Fibroblast of peridontal ligament (primary cell): ENCODE results near the gene CDH11.

Experiments used
- DNase-seq: peaks from one replicate; pipeline ENCODE4 v3.0.0-alpha.2; 2010; ENCODE audit errors: extremely low read depth

Gene CDH11

DNA sequence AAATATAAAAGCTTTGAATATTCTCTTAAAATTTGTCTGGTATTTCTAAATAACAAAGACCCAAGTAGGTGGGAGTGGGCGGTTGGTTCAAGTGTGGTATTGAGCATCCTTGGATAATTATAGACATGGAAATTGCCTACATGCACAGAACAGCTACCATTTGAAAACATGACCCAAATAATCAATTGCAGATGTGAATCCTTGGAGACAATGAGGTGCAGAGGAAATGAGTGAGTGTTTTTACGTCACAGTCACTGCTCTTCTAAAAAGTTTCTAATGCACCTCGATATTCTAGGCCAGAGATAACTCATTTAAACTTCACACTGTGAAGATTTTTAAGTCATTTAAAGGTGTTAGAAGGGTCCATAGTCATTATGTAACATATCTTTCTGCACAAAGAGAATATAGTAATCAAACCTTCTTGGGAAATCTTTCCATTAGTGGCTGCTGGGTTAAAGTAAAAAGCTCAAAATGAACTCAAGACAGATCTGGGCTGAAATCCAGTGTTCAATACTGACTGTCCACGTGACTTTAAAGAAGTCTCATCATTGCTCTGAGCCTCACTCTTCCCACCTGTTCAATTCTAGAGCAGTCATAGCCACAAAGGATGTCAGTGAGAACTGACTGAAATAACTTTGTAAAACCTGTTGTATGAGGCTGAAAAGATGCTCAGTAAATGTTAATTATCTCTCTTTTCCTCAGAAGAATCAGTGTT, 144.5 kb downstream of the CDH11 start:
- peak; percentile 66 for DNase-seq

- peak; percentile 69 for DNase-seq
Observed at GRCh38 chr16:64975821-64976220, 146.0 kb downstream of the CDH11 start.

GRCh38 chr16:64974381-64974780, 147.5 kb downstream of the CDH11 start:
- no peak for DNase-seq

GRCh38 chr16:64973171-64973570, 148.7 kb downstream of the CDH11 start:
- DNase-seq, result no peak

GRCh38 chr16:64971171-64971570, 150.7 kb downstream of the CDH11 start:
- no peak for DNase-seq

DNA sequence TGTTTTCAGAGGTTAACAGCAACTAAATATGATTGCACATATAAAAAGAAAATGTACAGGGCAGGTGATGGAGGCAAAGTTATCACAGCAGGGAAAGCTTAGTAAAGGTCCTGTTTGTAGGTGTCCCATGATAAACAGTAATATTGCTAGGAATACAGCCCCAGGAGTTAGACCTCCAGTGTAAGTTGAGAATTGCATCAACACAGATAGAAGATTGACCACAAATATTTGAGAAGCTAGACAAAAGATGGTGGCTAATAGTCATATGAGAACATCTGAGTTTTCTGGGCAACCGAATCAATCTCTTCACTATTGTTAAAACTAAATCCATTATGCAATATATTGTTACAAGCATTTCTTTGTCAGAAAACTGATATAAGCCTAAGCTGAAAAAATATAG, 152.6 kb downstream of the CDH11 start:
- DNase-seq, result no peak

DNA sequence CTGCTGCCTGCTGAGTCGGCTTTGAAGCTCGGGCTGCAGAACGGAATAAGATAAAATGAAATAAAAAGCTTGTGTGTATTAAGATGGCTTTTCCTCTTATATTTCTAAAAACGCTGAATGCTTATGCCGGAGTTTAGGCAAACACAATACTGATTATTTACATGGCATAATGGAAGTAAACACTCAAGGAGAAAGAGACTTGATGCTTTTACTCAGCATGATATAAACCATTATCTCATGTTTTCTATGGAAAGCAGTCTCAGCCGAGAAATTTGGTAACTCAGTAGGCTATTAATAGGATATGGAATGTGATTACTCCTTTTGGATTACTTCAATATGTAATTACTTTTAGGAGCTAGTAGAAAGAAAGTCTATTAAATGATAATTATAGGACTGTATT, 153.3 kb downstream of the CDH11 start:
- DNase-seq, result no peak

DNA sequence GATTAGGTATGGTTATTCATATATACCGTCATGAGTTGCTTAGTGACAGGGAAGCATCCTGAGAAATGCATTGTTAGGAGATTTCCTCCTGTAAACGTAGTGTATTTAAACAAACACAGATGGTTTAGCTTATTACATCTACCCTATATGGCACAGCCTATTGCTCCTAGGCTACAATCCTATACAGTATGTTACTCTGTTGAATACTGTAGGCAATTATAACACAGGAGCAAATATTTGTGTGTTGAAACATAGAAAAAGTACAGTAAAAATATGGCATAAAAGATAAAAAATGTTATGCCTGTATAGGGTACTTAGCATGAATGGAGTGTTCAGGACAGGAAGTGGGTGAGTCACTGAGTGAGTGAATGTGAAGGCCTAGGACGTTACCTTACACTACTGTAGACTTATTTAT, 157.7 kb downstream of the CDH11 start:
- no peak for DNase-seq

DNA sequence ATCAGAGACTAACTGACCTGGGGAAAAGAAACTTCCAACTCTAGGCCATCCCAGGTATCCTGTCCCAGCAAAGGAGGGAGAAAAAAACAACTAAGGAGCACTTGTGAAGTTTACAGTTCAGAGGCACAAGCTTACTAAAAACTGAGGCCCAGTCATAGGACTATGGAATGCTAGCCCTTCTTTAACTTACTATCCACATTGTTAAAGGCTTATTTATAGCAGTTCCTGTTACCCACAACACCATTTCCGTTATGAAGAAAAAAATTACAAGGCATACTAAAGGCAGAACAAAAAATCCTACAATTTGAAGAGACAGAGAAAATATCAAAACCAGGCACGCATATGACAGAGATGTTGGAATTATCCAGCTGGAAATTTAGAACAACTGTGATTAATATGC, 159.1 kb downstream of the CDH11 start:
- DNase-seq, result no peak

DNA sequence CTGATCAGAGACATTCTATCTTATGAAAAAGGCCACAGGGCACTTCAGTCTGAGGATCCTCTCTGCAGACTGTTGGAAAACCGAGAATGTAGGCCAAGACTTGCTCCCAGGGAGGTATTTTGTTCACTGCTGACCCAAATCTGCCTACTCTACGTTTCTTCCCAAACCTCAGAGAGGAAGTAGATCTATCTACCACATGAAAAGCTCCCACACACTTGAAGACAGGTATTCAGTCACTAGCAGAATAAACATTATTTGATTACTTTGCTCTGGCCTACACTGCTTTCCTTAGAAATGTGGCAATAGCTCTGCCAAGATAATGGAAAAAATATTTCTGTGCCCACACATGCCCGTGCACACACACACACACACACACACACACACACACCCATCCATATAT, 164.6 kb downstream of the CDH11 start:
- DNase-seq, result no peak

DNA sequence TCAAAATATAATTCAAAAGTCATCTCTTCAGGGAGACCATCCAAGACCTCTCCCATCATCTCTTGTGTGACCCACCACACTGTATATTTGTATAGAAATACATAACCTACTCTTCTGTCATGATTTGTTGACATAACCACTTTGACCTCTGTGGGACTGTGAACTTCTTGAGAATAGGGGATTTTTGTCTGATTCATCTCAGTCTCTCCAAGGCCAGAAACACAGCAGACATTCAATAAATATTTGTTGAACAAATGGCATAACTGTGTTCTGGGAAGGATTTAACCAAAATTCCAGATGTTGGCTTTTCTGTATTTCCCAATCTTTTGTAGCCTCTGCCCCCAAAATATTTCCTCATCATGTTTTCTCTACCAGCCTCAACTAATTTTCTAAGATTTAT, 169.7 kb downstream of the CDH11 start:
- DNase-seq, result peak; percentile 96

DNA sequence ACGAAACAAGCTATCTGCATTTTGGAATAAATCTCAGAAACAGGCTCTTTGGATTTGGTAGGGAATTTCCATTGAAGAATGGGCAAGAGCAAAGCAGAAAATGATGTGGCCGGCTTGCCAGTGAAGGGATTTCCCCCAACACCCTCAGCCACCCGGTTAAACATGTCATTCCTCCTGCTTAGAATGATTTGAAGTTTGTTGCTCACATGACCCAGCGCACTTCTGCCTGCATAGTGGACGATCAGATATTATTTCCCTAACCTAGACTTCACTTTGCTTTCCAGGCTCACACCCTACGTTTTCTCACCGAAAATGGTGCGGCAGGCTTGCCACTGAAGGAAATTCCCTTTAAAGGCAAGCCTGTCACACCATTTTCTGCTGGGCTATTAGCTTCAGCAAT, 170.7 kb downstream of the CDH11 start:
- no peak for DNase-seq

- DNase-seq, result no peak
Observed at GRCh38 chr16:64950731-64951130, 171.1 kb downstream of the CDH11 start.

DNA sequence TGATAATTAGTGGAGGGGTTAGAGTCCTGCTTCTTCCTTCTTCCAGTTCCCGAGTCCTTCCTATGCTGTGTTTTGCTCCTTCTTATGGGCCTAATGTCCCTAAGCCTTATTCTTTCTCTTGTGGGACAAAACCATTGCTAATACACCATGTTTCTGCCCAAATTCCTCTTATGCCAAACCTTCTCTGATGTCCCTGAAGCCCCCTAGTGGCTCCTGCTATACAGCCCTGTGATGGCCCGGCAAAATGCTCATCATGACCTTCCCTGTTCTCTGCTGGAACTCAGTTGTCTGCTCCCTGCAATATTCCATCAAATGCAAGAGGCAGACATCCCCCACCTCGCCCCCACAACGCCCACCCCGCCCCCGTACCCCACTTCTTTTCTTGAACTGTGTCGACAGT, 171.6 kb downstream of the CDH11 start:
- no peak for DNase-seq

DNA sequence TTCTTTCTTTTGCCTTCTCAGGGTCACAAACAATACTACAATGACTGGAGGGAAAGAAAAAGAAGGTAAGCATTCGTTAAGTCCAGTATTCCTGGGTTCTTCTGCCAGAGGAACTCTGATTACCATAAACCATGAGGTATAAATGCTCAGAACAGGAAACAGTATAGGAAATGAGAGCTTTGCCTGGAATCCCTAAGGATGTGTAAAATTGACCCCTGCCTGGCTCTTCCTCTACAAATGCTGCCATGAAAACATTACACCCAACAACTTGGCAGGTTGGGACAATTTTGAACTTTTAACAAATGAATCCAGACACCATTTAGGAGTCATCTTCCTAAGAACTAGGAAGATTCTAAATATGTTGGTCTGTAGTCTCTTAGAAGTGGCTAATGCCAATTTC, 173.8 kb downstream of the CDH11 start:
- no peak for DNase-seq

- no peak for DNase-seq
Observed at GRCh38 chr16:64947651-64948050, 174.2 kb downstream of the CDH11 start.

- no peak for DNase-seq
Observed at GRCh38 chr16:64933885-64934284, 188.0 kb downstream of the CDH11 start.

GRCh38 chr16:64926476-64926875, 195.4 kb downstream of the CDH11 start:
- no peak for DNase-seq

DNA sequence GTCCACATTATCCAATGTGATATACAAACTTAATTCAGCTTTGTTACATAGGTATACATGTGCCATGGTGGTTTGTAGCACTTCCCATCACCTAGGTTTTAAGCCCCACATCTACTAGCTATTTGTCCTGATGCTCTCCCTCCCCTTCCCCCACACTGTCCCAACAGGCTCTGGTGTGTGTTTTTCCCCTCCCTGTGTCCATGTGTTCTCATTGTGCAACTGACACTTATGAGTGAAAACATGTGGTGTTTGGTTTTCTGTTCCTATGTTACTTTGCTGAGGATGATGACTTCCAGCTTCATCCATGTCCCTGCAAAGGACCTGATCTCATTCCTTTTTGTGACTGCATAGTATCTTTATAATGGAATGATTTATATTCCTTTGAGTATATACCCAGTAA, 196.7 kb downstream of the CDH11 start:
- DNase-seq, result no peak

DNA sequence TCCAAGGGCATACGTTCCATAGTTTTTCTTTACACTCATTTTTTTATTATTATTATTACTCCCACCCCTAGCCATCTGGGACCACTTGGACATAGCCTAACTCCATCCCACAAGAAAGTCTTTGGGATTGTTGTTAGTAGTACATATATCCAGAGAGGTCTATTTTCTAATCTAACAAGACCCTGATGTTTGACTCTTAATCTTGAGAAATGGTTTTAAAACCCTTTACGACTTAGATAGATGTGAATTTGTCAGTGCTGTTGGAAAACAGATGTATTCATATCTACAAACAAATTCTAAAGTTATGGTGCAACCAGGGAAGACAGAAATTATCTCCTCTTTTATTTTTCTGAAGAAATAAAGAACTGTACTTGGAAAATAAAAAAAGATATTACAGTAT, 197.8 kb downstream of the CDH11 start:
- no peak for DNase-seq

- no peak for DNase-seq
Observed at GRCh38 chr16:64919929-64920607, 201.8 kb downstream of the CDH11 start.

DNA sequence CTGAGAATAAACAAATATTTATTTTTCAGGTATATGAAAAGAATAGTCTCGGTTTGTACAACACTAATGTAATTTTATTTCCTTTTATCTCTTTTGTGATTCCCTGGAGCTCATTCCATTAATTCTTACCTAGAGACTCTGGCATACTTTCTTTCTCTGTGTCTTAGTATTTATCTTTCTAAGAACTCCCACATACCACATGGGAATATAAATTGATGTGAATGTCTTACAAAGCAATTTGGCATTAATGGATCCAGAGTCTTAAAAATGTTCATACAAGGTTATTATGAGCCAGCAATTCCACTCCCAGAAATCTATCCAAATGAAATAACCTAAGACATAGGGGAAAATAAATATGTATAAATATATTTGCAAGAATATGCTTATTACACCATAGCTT, 202.7 kb downstream of the CDH11 start:
- no peak for DNase-seq

DNA sequence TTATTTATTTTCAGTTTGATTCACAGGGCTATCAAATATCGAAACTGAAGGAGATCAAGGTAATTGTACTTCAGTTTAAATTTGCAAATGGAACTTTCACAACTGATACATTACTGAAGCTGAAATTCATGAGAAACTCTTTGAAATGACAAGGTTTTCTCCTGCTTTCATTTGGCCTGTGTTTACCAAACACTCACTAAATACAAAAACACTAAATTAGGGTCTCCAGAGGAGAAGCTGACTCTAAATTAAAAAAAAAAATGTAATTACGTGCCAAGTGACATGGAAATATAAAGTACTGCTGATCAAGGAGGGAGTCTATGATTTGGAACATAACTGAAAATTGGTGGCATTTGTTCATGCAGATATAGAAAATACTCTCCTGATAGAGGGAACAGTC, 205.8 kb downstream of the CDH11 start:
- DNase-seq, result no peak

DNA sequence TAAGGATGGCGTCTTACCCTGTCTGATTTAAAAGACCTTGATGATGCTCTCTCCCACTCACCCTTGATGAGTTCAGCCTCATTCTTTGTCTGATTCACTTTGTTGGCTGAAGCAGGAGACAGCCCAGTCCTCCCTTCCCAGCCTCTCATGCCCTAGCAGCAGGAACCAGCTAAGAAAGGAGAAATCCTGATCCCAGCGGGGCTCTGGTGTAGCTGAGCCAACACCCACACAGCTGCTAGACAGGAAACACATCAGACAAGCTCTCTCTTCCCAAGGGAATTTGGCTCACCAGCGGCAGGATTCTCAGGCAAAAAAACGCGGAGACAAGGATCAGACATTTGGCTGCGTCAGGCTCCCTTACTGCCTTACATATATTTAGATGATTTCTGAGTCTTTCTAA, 211.5 kb downstream of the CDH11 start:
- peak; percentile 91 for DNase-seq
